ENCODE data around the gene UBE2L6. TPM values are rescaled to one million over a fixed set of nuclear protein-coding genes. Genes with fewer than 3 reads are reported as not detected.
A peak's percentile ranks its signal among the peaks of the same experiment; 100 is the strongest.

The UBE2L6 gene
- total and polyA plus RNA-seq, 2 of the 4 experiments (the other 2 are of a cell fraction): 37.5 to 46.7 TPM

DNA sequence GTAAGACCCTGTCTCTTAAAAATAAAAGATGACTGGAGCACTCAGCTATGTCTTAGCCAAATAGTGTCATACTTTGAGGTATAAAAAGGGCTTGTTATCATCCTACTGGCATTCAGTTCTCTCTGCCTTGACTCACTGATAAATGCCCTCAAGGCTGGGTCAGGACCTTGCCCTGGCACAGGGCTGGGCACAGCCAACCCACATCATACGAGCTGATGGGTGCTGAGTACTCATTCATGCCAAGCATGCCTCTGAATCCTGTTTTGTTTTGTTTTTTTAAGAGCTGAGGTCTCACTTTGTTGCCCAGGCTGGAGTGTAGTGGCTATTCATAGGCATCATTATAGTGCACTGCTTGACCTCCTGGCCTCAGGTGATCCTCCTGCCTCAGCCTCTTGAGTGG, 28.1 kb downstream of the UBE2L6 start:
- H3K36me3 ChIP-seq (ENCODE audit: control insufficient read depth, insufficient read depth, low read length): no peaks in the 10 kb centered on the region
- no peak overlapping the region for H3K9ac ChIP-seq (ENCODE audit: low read depth, low read length)
- H2BK5ac ChIP-seq (ENCODE audit: low read depth, low read length, poor library complexity, severe bottlenecking): no peak overlapping the region
- H3K4ac ChIP-seq (ENCODE audit: low read depth, low read length): no peak overlapping the region
- dilution Hi-C loops (cut with HindIII; ENCODE audit: low sequenced_read_pairs, unreplicated experiment) (no loop called here), intact Hi-C loops (cut with micrococcal nuclease) (no loop called here), in situ Hi-C loops (cut with MboI; ENCODE audit: low sequenced_read_pairs) (no loop called here)
- no peak overlapping the region for H4K91ac ChIP-seq (ENCODE audit: insufficient read depth, low read depth, low read length)
- H3K27ac ChIP-seq (ENCODE audit: insufficient read depth, low read length): no peak overlapping the region
- H2AFZ ChIP-seq (replicated peaks; ENCODE audit: low read length, poor library complexity): no peak overlapping the region
- H2AK5ac ChIP-seq (ENCODE audit: low read depth, low read length): no peak overlapping the region
- H3K79me1 ChIP-seq (ENCODE audit: low read depth in 1 of 2, low read length in 2 of 2): no peaks in the 10 kb centered on the region
- no peak overlapping the region for H3K56ac ChIP-seq (ENCODE audit: extremely low read depth, insufficient read depth, low read length)
- H2AK9ac ChIP-seq (replicated peaks; ENCODE audit: low read depth, low read length, poor library complexity): no peak overlapping the region
- H3K9me3 ChIP-seq (ENCODE audit: control insufficient read depth, insufficient read depth, low read length): no peaks in the 10 kb centered on the region
- no peak overlapping the region for H3K14ac ChIP-seq (replicated peaks; ENCODE audit: low read depth, low read length)
- WGBS, 2 experiments (ENCODE audit: extremely low coverage in 2 of 2, insufficient read length in 1 of 2): 80% methylated on average over 1 of the region's 1 CpG; no CpG with 5 or more reads in 1 of the 2 experiments
- no peak overlapping the region for H2BK120ac ChIP-seq (ENCODE audit: low read depth, low read length)
- no TSS peak for BruUV-seq (replicated peaks)
- H3K4me3 ChIP-seq (ENCODE audit: insufficient read depth, low read depth, low read length): no peak overlapping the region
- CTCF ChIA-PET: no interaction called here
- no peak overlapping the region for H2BK20ac ChIP-seq (ENCODE audit: low read depth, low read length)
- H3K4me2 ChIP-seq (ENCODE audit: low read depth, low read length): no peak overlapping the region
- H3K27me3 ChIP-seq (ENCODE audit: control insufficient read depth, insufficient read depth, low read length): peaks cover 35% of the 10 kb centered on the region
- no peaks in the 10 kb centered on the region for H3K9me1 ChIP-seq (ENCODE audit: insufficient read depth, low read length)
- no peak overlapping the region for H3K23ac ChIP-seq (ENCODE audit: low read depth, low read length)
- POLR2A ChIA-PET (ENCODE audit: unreplicated experiment): no interaction called here
- no peak overlapping the region for H2BK15ac ChIP-seq (ENCODE audit: low read depth, low read length)
- no peak for DNase-seq
- H4K8ac ChIP-seq (ENCODE audit: low read depth in 2 of 2, low read length in 2 of 2): no peak overlapping the region
- no peak overlapping the region for H3K18ac ChIP-seq (ENCODE audit: low read depth, low read length)
- H3K4me1 ChIP-seq (ENCODE audit: control insufficient read depth, insufficient read depth, low read length): no peaks in the 10 kb centered on the region; the same call in 1 of the 2 replicates
- peak; percentile 35; the same call in 1 of the 2 replicates for ATAC-seq (ENCODE audit: low read depth)
- H4K20me1 ChIP-seq (ENCODE audit: insufficient read depth, low read length): no peaks in the 10 kb centered on the region
- TF ChIP-seq SMC3 (IDR thresholded peaks at IDR 0.05; ENCODE audit: low read depth, low read length) (no peak), RFX5 (IDR thresholded peaks at IDR 0.05; ENCODE audit: low read depth, low read length) (no peak), NFE2L2 (IDR thresholded peaks at IDR 0.05; ENCODE audit: low read depth, low read length) (no peak), CHD1 (IDR thresholded peaks at IDR 0.05; ENCODE audit: low read depth, low read length) (no peak), BHLHE40 (IDR thresholded peaks at IDR 0.05; ENCODE audit: low read depth, low read length) (no peak), MXI1 (IDR thresholded peaks at IDR 0.05; ENCODE audit: borderline replicate concordance, low read depth, low read length) (no peak)
- TF ChIP-seq, protein P1, sequence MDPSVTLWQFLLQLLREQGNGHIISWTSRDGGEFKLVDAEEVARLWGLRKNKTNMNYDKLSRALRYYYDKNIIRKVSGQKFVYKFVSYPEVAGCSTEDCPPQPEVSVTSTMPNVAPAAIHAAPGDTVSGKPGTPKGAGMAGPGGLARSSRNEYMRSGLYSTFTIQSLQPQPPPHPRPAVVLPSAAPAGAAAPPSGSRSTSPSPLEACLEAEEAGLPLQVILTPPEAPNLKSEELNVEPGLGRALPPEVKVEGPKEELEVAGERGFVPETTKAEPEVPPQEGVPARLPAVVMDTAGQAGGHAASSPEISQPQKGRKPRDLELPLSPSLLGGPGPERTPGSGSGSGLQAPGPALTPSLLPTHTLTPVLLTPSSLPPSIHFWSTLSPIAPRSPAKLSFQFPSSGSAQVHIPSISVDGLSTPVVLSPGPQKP (IDR thresholded peaks at IDR 0.05; ENCODE audit: borderline replicate concordance, low read depth, low read length): no peak
- H4K5ac ChIP-seq (ENCODE audit: low read depth, low read length): no peak overlapping the region

Data from IMR-90 (cell line).